WTC11 (cell line): Measurements from ENCODE around the gene USP22. TPM values are rescaled to one million over a fixed set of nuclear protein-coding genes. Genes with fewer than 3 reads are reported as not detected.

Experiments
- ATAC-seq: fragments of 200-7000 bp; cut with Tn5 transposase; 2 replicates; pipeline ENCODE4 v1.10.0; 2021; ENCODE audit warnings: mild to moderate bottlenecking, moderate library complexity
- CTCF ChIA-PET: fragments of 300-600 bp; sonication (Branson Sonifier 250); formaldehyde crosslinking; loops from one replicate; lab custom pipeline; 2021; ENCODE audit warnings: antibody characterized with exemption; lab: Charles Lee
- POLR2A ChIA-PET: fragments of 350-600 bp; sonication (Branson Sonifier 250); formaldehyde crosslinking; loops from one replicate; lab custom pipeline; 2021; ENCODE audit warnings: antibody characterized with exemption; lab: Charles Lee
- DNase-seq: peaks from one replicate; pipeline ENCODE4 v3.0.0; 2021; ENCODE audit warnings: low spot score
- H3K27ac Mint-ChIP-seq: 2 replicates; pipeline ENCODE4 v1.8.0; 2021; ENCODE audit warnings: mixed read lengths
- H3K27me3 Mint-ChIP-seq: 2 replicates; pipeline ENCODE4 v1.8.0; 2021; ENCODE audit warnings: low read depth, mild to moderate bottlenecking, moderate library complexity, mixed read lengths
- H3K36me3 Mint-ChIP-seq: 2 replicates; pipeline ENCODE4 v1.8.0; 2021; ENCODE audit warnings: mixed read lengths
- H3K4me1 Mint-ChIP-seq: 2 replicates; pipeline ENCODE4 v1.8.0; 2022; ENCODE audit warnings: mixed read lengths
- H3K4me3 Mint-ChIP-seq: 2 replicates; pipeline ENCODE4 v1.8.0; 2021; ENCODE audit warnings: mild to moderate bottlenecking, moderate library complexity, mixed read lengths
- H3K9me3 Mint-ChIP-seq: 2 replicates; pipeline ENCODE4 v1.8.0; 2021; ENCODE audit warnings: mixed read lengths
- CBFB ChIP-seq: sonication (generic); formaldehyde crosslinking; IDR thresholded peaks from 2 replicates; pipeline ENCODE4 v1.8.1; 2022; ENCODE audit warnings: mild to moderate bottlenecking, low read depth, missing genetic modification reagents
- ERG ChIP-seq: fragments of 250-450 bp; sonication (Bioruptor Pico); IDR thresholded peaks from 2 replicates; pipeline ENCODE4 v1.8.0; 2021; ENCODE audit warnings: mild to moderate bottlenecking
- FOXK1 ChIP-seq: sonication (generic); formaldehyde crosslinking; IDR thresholded peaks from 2 replicates; pipeline ENCODE4 v1.8.0; 2022; ENCODE audit warnings: mild to moderate bottlenecking, moderate library complexity, missing genetic modification reagents
- FOXP1 ChIP-seq: sonication (generic); formaldehyde crosslinking; IDR thresholded peaks from 2 replicates; pipeline ENCODE4 v1.8.0; 2022; ENCODE audit warnings: missing genetic modification reagents, mild to moderate bottlenecking, moderate library complexity, borderline replicate concordance
- GTF2I ChIP-seq: fragments of 250-450 bp; sonication (Bioruptor Pico); conservative IDR thresholded peaks from 2 replicates; pipeline ENCODE4 v1.4.0; 2021; ENCODE audit warnings: mild to moderate bottlenecking
- JAZF1 ChIP-seq: fragments of 250-450 bp; sonication (Bioruptor Pico); IDR thresholded peaks from 2 replicates; pipeline ENCODE4 v1.9.0; 2021; ENCODE audit warnings: moderate library complexity, mild to moderate bottlenecking, inconsistent platforms
- NFATC4 ChIP-seq: fragments of 250-450 bp; sonication (Bioruptor Pico); IDR thresholded peaks from 2 replicates; pipeline ENCODE4 v1.9.0; 2021; ENCODE audit warnings: mild to moderate bottlenecking
- RORB ChIP-seq: fragments of 250-450 bp; sonication (Bioruptor Pico); IDR thresholded peaks from 2 replicates; pipeline ENCODE4 v1.9.0; 2021; ENCODE audit warnings: mild to moderate bottlenecking
- SMAD3 ChIP-seq: sonication (generic); formaldehyde crosslinking; IDR thresholded peaks from 2 replicates; pipeline ENCODE4 v1.8.0; 2022; ENCODE audit warnings: missing genetic modification reagents, mild to moderate bottlenecking, borderline replicate concordance
- SP1 ChIP-seq: sonication (generic); formaldehyde crosslinking; conservative IDR thresholded peaks from 2 replicates; pipeline ENCODE4 v1.8.1; 2022; ENCODE audit warnings: missing genetic modification reagents
- TEAD4 ChIP-seq: sonication (generic); formaldehyde crosslinking; IDR thresholded peaks from 2 replicates; pipeline ENCODE4 v1.8.0; 2022; ENCODE audit warnings: mild to moderate bottlenecking, missing genetic modification reagents
- ZBTB43 ChIP-seq: sonication (generic); formaldehyde crosslinking; IDR thresholded peaks from 2 replicates; pipeline ENCODE4 v1.8.1; 2023; ENCODE audit warnings: mild to moderate bottlenecking, missing genetic modification reagents
- ZNF219 ChIP-seq: sonication (generic); formaldehyde crosslinking; IDR thresholded peaks from 2 replicates; pipeline ENCODE4 v1.8.0; 2023; ENCODE audit warnings: missing genetic modification reagents, mild to moderate bottlenecking, borderline replicate concordance
- ZNF232 ChIP-seq: sonication (generic); formaldehyde crosslinking; IDR thresholded peaks from 2 replicates; pipeline ENCODE4 v1.8.0; 2022; ENCODE audit warnings: mild to moderate bottlenecking, missing genetic modification reagents
- ZNF263 ChIP-seq: sonication (generic); formaldehyde crosslinking; IDR thresholded peaks from 2 replicates; pipeline ENCODE4 v1.8.1; 2022; ENCODE audit warnings: low read depth, mild to moderate bottlenecking, moderate library complexity, missing genetic modification reagents
- total RNA-seq: library from RNA; stranded (reverse); gene quantifications from 3 replicates; pipeline ENCODE4 v1.2.3, GENCODE V29; 2021
- TF ChIP-seq, protein P1 (sequence below): sonication (generic); formaldehyde crosslinking; IDR thresholded peaks from 2 replicates; pipeline ENCODE4 v1.8.1; 2022; ENCODE audit warnings: low read depth, mild to moderate bottlenecking, moderate library complexity, missing genetic modification reagents, borderline replicate concordance
- TF ChIP-seq, protein P2 (sequence below): sonication (generic); formaldehyde crosslinking; IDR thresholded peaks from 2 replicates; pipeline ENCODE4 v1.8.1; 2023; ENCODE audit warnings: mild to moderate bottlenecking, missing genetic modification reagents, moderate library complexity
- TF ChIP-seq, protein P3 (sequence below): sonication (generic); formaldehyde crosslinking; IDR thresholded peaks from 2 replicates; pipeline ENCODE4 v1.8.0; 2023; ENCODE audit warnings: missing genetic modification reagents, mild to moderate bottlenecking, borderline replicate concordance
- TF ChIP-seq, protein P4 (sequence below): sonication (generic); formaldehyde crosslinking; IDR thresholded peaks from 2 replicates; pipeline ENCODE4 v1.8.0; 2022; ENCODE audit warnings: missing genetic modification reagents

USP22 gene
- total RNA-seq, 1 experiment from 2014 or later: 289 TPM

DNA sequence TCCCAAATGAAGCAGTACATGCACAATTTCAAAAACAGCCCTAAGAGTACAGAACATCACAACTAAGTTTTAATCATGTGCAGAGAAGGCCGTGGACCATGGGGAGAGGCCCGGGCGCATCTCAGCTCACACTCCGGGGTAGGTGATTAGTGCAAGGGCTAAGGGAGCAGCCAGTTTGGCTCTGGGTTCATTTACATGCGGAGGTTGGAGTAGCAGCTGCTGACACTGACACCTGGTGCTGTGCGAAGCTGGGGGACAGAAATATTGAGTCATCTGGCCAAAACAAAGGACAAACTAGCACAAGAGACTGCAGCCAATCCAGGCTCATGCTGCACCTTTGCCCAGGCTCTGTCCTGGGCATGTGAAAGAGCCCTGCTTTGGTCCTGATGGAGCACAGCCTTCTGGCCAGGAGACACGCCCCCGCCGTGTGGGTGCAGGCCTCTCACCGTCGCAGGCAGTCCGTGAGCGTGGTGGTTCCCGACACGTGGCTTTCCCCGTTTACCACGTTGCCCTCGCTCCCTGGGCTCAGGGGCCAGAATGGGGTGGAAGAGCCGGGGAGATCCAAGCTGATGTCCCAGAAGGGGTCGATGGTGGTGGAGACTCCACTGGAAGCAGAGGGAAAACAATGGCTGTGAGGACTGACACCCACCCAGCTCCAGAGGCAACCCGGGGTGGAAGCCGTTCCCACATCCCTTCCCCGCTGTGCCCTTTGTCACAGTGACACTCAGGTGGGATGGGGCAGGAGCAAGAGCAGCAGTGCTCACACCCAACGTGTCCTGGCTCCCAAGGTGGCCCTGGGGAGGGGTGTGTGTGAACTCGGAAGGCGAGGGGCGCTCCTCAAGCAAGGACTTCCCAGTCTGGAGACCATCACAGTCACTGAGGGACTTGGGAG is 31.9 kb downstream of the USP22 start:
- 0 out of 2 replicates have a peak, but pooled peaks have one; percentile 32 for TF ChIP-seq FOXP1 (CRISPR knock-in tag)
- TF ChIP-seq ZNF219 (CRISPR knock-in tag): no peak
- TF ChIP-seq ERG (CRISPR knock-in tag): no peak
- TF ChIP-seq, protein P1, sequence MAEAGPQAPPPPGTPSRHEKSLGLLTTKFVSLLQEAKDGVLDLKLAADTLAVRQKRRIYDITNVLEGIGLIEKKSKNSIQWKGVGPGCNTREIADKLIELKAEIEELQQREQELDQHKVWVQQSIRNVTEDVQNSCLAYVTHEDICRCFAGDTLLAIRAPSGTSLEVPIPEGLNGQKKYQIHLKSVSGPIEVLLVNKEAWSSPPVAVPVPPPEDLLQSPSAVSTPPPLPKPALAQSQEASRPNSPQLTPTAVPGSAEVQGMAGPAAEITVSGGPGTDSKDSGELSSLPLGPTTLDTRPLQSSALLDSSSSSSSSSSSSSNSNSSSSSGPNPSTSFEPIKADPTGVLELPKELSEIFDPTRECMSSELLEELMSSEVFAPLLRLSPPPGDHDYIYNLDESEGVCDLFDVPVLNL: 0 out of 2 replicates have a peak, but pooled peaks have one; percentile 33
- TF ChIP-seq, all 79 proteins: peak for 2
- ChIA-PET CTCF (interaction anchor here (0.6 to 1.0 kb wide), 2 partner anchors 33 to 88 kb away, joined by 3 to 4 read pairs; no protein-coding TSS in a partner anchor), POLR2A (interaction anchor here (0.6 kb wide), 1 partner anchor 103 kb away, joined by 3 read pairs; no protein-coding TSS in a partner anchor)
- Mint-ChIP-seq H3K27ac (peak overlapping the region; percentile 36; the same call in 1 of the 2 replicates), H3K36me3 (peaks cover 97% of the 10 kb centered on the region), H3K4me3 (no peak overlapping the region), H3K4me1 (no peaks in the 10 kb centered on the region), H3K27me3 (no peaks in the 10 kb centered on the region), H3K9me3 (no peaks in the 10 kb centered on the region)
- ATAC-seq (no peak), DNase-seq (no peak)

GRCh38 chr17:21008992-21009671 is 33.7 kb downstream of the USP22 start:
- Mint-ChIP-seq H3K4me1 (no peaks in the 10 kb centered on the region), H3K4me3 (no peak overlapping the region), H3K36me3 (peaks cover 97% of the 10 kb centered on the region), H3K9me3 (no peaks in the 10 kb centered on the region), H3K27ac (no peak overlapping the region), H3K27me3 (no peaks in the 10 kb centered on the region)
- CTCF ChIA-PET: no interaction called here
- DNase-seq: no peak
- no peak for ATAC-seq
- POLR2A ChIA-PET: no interaction called here
- TF ChIP-seq FOXK1 (CRISPR knock-in tag): no peak
- TF ChIP-seq GTF2I (CRISPR knock-in tag): no peak
- no peak for TF ChIP-seq TEAD4
- no peak for TF ChIP-seq SMAD3 (CRISPR knock-in tag)
- TF ChIP-seq, protein P2, sequence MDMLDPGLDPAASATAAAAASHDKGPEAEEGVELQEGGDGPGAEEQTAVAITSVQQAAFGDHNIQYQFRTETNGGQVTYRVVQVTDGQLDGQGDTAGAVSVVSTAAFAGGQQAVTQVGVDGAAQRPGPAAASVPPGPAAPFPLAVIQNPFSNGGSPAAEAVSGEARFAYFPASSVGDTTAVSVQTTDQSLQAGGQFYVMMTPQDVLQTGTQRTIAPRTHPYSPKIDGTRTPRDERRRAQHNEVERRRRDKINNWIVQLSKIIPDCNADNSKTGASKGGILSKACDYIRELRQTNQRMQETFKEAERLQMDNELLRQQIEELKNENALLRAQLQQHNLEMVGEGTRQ: no peak
- no peak for TF ChIP-seq ZNF232 (CRISPR knock-in tag)
- TF ChIP-seq JAZF1: no peak
- TF ChIP-seq ZBTB43 (CRISPR knock-in tag): no peak
- TF ChIP-seq NFATC4 (CRISPR knock-in tag): no peak
- TF ChIP-seq, protein P3, sequence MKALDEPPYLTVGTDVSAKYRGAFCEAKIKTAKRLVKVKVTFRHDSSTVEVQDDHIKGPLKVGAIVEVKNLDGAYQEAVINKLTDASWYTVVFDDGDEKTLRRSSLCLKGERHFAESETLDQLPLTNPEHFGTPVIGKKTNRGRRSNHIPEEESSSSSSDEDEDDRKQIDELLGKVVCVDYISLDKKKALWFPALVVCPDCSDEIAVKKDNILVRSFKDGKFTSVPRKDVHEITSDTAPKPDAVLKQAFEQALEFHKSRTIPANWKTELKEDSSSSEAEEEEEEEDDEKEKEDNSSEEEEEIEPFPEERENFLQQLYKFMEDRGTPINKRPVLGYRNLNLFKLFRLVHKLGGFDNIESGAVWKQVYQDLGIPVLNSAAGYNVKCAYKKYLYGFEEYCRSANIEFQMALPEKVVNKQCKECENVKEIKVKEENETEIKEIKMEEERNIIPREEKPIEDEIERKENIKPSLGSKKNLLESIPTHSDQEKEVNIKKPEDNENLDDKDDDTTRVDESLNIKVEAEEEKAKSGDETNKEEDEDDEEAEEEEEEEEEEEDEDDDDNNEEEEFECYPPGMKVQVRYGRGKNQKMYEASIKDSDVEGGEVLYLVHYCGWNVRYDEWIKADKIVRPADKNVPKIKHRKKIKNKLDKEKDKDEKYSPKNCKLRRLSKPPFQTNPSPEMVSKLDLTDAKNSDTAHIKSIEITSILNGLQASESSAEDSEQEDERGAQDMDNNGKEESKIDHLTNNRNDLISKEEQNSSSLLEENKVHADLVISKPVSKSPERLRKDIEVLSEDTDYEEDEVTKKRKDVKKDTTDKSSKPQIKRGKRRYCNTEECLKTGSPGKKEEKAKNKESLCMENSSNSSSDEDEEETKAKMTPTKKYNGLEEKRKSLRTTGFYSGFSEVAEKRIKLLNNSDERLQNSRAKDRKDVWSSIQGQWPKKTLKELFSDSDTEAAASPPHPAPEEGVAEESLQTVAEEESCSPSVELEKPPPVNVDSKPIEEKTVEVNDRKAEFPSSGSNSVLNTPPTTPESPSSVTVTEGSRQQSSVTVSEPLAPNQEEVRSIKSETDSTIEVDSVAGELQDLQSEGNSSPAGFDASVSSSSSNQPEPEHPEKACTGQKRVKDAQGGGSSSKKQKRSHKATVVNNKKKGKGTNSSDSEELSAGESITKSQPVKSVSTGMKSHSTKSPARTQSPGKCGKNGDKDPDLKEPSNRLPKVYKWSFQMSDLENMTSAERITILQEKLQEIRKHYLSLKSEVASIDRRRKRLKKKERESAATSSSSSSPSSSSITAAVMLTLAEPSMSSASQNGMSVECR (CRISPR knock-in tag): no peak
- no peak for TF ChIP-seq CBFB
- TF ChIP-seq, protein P4, sequence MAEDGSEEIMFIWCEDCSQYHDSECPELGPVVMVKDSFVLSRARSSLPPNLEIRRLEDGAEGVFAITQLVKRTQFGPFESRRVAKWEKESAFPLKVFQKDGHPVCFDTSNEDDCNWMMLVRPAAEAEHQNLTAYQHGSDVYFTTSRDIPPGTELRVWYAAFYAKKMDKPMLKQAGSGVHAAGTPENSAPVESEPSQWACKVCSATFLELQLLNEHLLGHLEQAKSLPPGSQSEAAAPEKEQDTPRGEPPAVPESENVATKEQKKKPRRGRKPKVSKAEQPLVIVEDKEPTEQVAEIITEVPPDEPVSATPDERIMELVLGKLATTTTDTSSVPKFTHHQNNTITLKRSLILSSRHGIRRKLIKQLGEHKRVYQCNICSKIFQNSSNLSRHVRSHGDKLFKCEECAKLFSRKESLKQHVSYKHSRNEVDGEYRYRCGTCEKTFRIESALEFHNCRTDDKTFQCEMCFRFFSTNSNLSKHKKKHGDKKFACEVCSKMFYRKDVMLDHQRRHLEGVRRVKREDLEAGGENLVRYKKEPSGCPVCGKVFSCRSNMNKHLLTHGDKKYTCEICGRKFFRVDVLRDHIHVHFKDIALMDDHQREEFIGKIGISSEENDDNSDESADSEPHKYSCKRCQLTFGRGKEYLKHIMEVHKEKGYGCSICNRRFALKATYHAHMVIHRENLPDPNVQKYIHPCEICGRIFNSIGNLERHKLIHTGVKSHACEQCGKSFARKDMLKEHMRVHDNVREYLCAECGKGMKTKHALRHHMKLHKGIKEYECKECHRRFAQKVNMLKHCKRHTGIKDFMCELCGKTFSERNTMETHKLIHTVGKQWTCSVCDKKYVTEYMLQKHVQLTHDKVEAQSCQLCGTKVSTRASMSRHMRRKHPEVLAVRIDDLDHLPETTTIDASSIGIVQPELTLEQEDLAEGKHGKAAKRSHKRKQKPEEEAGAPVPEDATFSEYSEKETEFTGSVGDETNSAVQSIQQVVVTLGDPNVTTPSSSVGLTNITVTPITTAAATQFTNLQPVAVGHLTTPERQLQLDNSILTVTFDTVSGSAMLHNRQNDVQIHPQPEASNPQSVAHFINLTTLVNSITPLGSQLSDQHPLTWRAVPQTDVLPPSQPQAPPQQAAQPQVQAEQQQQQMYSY (CRISPR knock-in tag): no peak
- TF ChIP-seq RORB (CRISPR knock-in tag): no peak
- TF ChIP-seq ZNF263 (CRISPR knock-in tag): no peak
- TF ChIP-seq SP1 (CRISPR knock-in tag): no peak
